HG02678 (cell line): ENCODE results near the gene CRYZL1.
"Not testable (repeated sequence)": the region's sequence is repeated elsewhere in the genome, so short reads cannot be mapped to it uniquely, and the experiment has no call there.

Experiments
- ATAC-seq: cut with Tn5 transposase; IDR thresholded peaks from one replicate; pipeline ENCODE4 v1.9.1; 2021; ENCODE audit warnings: mild to moderate bottlenecking, moderate library complexity; ENCODE audit not compliant: unreplicated experiment

The CRYZL1 gene

GRCh38 chr21:33640697-33641351, 717 bp downstream of the CRYZL1 start:
- ATAC-seq: no peak

DNA sequence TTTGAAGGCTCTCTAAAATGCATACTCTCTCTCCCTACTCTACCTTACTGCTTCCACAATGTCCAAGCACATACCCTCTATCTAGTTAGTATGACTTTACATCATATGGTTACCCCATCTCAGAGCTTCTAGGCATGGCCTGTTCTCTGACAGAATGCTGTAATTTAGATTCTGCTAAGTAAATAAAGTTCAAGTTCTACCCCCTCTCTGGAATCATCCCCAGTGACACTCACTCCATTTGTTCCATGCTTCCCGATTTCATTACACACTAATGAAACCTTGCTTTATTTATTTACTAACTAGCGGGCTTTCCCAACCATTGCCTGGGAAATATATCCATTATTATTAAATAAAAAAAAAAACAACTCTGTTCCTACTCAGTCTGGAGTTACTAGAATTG, 7.3 kb downstream of the CRYZL1 start:
- no peak for ATAC-seq

DNA sequence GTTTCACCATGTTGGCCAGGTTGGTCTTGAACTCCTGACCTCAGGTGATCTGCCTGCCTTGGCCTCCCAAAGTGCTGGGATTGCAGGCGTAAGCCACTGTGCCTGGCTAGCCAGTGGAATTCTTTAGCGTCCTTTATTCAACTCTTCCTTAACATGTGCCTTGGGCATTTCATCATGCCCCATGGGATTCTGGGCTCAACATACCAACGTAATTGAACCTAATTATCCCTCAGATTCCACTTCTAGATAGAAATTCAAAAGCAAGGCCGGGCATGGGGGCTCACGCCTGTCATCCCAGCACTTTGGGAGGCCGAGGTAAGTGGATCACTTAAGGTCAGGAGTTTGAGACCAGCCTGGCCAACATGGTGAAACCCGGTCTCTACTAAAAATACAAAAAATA, 15.4 kb downstream of the CRYZL1 start:
- ATAC-seq: not testable (repeated sequence)

- ATAC-seq: no peak
These were observed 19.3 kb downstream of the CRYZL1 start for GRCh38 chr21:33622253-33622652.

DNA sequence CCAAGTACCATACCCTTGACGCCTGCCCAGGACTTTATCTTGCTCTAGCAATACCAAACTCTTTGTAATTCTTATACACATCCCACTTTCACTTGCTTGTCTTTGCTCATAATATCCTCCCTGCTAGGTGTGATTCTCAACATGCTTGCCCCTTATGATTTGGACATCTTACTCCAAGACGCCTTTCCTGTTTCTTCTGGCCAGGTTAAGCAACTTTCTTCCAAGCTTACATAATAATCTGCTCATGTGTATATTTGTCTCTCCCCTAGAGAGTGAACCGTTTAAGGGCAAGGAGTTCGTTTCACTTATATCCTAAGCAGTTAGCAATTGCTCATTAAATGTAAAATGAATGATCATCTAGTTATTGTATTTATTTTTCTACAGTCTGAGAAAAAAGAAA, 21.8 kb downstream of the CRYZL1 start:
- ATAC-seq: no peak

DNA sequence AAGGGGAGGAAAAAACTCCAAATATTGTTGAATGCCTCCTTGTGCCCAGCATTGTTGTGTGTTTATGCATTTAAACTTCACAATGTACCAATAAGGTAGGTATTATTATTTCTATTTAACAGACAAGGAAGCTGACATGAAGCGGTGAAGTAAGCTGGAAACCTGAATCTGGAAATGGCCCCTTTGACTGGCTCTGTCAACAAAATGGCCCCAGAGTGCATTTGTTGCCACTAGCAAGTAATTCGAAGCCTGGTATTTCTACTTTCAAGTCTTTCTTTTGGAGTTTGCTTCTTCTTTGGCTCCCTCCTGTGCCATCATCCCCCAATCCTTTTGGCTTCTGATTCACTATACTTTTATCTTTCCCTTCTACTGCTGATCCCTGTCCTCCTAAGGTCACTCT, 23.1 kb downstream of the CRYZL1 start:
- ATAC-seq: no peak

GRCh38 chr21:33617565-33617964, 24.0 kb downstream of the CRYZL1 start:
- not testable (repeated sequence) for ATAC-seq

DNA sequence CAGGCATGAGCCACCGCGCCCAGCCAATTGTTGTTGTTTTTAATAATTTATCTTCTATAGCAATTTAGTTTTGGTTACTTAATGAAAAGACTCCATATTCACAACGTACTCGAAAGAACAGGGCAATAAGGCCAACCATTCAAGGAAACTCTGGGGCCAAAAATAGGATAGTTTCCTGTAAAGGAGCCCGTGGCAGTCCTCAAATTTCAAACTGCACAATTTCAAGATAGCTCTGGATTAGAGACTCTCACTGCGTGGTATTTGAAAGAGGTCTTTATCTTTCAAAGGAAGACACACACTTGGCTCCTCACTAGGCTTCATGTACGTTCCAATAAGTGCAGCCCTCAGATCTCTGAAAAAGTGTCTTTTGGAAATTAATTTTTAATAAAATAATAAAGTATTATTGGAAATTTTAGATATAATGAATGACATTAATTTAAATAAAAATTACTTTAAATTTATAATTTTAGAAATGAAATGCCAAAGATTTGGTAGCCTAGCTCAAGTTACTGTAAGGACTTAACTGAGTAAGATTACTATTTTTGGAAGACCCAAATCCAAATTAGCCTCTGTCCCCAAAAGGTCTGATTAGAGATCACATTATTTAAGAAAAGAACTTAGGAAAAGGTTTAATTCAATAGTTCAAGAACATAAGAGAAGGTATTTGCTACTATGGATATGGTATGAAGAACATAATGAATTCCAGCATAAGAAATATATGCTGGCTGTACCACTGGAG, 30.4 kb downstream of the CRYZL1 start:
- ATAC-seq: no peak

GRCh38 chr21:33608559-33608958, 33.0 kb downstream of the CRYZL1 start:
- ATAC-seq: no peak

- no peak for ATAC-seq
These were observed 43.5 kb downstream of the CRYZL1 start for GRCh38 chr21:33598051-33598450.

GRCh38 chr21:33588485-33589335, 52.8 kb downstream of the CRYZL1 start, which contains the start of gene DONSON:
DONSON (minus strand) TSS chr21:33588684; CDS start chr21:33588641, 43 bp downstream.
- peak; percentile 89 for ATAC-seq

DNA sequence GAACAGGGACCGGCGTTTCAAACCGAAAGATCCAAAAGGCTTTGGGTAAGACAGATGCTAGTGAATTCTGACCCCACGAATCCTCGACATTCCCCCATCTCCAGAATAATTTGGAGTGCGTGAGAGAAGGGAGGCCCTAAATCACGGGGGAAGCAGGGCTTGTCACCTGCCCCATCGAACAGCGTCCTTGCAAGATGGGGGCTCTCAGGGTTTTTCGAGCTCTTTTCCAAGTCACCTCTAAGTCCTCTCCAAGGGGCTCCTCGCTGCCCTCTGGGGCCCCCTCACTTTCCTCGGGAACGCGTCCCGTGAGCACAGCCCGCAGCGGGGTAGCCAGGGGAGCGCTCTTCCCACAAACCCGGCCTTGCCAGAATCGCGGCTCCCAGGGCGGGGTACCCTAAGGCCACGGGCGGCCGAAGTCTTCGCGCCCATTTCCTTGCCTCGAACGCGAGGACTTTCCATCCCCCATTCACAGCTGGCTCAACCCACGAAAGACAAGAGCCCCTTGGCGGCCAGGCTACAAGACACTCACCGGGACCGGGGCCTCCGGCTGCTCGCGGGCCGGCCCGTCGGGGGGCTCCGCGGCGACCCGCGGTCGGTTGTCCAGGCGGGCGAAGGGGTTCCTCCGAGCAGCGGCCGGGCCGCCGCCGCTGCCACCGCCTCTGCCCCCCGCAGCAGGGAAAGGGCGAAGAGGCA, 53.6 kb downstream of the CRYZL1 start:
- ATAC-seq: peak; percentile 27

- no peak for ATAC-seq
These were observed 54.6 kb downstream of the CRYZL1 start for GRCh38 chr21:33586927-33587326.

DNA sequence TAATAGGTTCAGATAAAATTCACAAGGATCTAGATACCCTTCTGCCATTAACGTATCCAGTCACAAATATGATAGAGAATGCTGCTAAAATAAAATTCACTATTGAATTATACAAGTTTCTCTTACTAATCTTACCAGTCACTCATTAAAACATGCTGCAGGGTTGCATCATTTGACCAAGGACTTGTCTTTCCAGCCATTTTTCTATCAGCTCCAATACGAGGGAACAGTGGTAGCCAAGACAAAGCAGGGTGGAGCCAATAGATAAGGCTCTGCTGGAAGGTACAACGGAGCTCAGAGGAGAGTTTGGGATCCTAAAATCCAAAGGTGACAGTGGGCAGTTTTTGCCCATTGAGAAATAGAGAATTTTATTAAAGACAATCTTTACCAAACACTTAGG, 57.1 kb downstream of the CRYZL1 start:
- no peak for ATAC-seq

- no peak for ATAC-seq
These were observed 62.5 kb downstream of the CRYZL1 start for GRCh38 chr21:33578959-33579542.

DNA sequence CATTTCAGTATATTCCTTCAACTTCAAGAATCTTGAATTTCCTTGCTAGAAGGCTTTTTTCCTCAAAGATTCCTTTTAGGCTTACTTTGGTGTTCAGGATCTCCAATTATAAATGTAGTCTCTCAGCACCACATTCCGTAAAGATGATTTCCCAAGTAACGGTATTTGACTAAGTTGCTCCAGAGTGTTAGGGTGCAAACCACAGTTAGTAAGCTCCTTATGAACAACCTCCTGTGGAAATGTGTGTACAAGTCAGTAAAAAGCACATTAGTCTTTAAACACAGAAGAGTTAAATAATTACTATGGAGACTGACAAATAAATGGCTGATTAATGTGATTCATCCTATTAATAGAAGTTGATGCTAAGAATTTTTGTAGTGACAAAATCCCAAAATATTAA, 63.3 kb downstream of the CRYZL1 start:
- no peak for ATAC-seq

GRCh38 chr21:33576741-33577141, 64.8 kb downstream of the CRYZL1 start:
- ATAC-seq: not testable (repeated sequence)

GRCh38 chr21:33572350-33572749, 69.2 kb downstream of the CRYZL1 start:
- ATAC-seq: no peak

DNA sequence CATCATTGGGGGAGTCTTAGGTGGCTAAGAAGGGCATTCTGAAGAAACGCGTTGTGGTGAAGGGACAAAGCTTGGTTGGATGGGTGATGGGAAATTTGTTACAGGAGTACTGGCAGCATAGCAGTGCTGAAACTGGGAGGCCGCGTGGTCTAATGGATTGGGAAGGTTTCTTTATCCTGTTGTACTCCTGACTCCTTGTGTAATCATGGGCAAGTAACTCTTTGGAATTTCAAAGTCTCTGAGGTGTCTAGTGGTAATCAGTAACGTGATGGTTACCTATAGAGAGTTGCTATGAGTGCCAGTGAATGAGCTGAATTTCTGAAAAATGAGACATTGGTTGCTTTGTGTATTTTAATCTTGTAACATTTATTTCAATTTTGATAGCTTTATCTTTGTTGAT, 71.5 kb downstream of the CRYZL1 start:
- no peak for ATAC-seq

DNA sequence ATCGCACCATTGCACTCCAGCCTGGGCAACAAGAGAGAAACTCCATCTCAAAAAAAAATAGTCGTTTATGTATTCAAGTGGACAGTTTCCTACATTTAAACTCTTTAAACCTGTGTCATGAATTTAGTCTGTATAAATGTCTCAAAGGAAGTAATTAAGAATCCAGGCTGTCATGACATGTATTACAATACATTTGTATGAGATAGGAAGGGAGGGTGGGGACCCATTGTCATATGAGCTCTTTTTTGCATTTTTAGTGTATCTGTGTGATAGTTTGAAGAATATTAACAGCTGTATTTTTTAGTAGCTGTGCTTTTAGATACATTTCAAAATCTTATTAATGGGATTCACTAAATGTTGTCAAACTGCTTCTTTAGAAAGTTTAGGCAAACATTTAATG, 73.1 kb downstream of the CRYZL1 start:
- ATAC-seq: no peak

GRCh38 chr21:33567914-33568313, 73.6 kb downstream of the CRYZL1 start:
- ATAC-seq: no peak
